Middle frontal gyrus (tissue), 1 donor: ENCODE results near the gene TAS2R30.
"Not testable (repeated sequence)": the region's sequence is repeated elsewhere in the genome, so short reads cannot be mapped to it uniquely, and the experiment has no call there.

Experiments
- DNase-seq: peaks from one replicate; pipeline ENCODE4 v3.0.0-alpha.2; 2015; ENCODE audit warnings: low spot score; ENCODE audit errors: extremely low spot score

The TAS2R30 gene

DNA sequence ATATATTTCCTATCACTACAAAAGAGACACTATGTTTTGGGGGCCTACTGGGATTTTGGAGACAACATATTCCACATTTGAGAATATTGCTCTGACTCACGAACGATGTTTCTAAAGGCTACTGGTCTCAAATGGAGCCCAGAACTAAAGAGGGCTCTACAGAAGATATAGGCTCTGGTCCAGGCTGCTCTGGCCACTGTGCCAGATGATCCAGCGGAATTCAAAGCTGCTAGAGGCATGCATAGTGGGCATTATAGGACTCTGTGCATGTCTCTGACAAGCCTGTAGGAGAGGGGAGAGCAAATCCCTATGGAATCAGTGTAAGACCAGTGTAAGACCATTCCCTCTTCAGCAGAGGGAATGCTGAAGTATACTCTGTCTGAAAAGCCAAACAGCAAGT, 4.1 kb downstream of the TAS2R30 start:
- DNase-seq: no peak

DNA sequence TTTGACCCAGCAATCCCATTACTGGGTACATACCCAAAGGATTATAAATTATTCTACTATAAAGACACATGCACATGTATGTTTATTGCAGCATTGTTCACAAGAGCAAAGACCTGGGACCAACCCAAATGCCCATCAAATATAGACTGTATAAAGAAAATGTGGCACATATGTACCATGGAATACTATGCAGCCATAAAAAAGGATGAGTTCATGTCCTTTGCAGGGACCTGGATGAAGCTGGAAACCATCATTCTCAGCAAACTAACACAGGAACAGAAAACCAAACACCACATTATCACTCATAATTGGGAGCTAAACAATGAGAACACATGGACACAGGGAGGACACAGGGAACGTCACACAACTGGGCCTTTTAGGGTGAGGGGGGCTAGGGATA, 20.3 kb downstream of the TAS2R30 start:
- not testable (repeated sequence) for DNase-seq

DNA sequence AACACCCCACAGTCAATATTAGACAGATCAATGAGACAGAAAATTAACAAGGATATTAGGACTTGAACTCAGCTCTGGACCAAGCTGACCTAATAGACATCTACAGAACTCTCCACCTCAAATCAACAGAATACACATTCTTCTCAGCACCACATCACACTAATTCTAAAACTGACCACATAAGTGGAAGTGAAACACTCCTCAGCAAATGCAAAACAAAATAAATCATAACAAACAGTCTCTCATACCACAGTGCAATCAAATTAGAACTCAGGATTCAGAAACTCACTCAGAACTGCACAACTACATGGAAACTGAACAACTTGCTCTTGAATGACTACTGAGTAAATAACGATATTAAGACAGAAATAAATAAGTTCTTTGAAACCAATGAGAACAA, 23.2 kb downstream of the TAS2R30 start:
- DNase-seq: not testable (repeated sequence)

DNA sequence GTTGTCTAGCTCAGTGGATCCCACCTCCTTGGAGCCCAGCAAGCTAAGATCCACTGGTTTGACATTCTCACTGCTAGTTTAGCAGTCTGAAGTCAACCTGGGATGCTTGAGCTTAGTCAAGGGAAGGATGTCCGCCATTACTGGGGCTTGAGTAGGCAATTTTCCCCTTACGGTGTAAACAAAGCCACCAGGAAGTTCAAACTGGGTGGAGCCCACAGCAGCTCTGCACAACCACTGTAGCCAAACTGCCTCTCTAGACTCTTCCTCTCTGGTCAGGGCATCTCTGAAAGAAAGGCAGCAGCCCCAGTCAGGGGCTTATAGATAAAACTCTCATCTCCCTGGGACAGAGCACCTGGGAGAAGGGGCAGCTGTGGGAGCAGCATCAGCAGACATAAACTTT, 25.6 kb downstream of the TAS2R30 start:
- DNase-seq: no peak

DNA sequence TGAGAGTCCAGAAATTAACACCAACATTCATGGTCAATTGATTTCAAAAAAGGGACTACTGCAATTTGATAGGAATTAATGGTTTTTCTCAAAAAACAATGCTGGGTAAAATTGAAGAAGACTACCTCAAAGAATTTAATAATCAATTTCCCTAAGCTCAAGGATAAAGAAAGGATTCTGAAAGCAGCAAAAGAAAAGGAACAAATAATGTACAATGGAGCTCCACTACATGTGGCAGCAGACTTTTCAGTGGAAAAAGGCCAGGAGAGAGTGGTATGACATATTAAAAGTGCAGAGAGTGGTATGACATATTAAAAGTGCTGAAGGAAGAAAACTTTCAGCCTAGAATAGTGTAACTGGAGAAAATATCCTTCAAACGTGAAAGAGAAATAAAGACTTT, 26.7 kb downstream of the TAS2R30 start:
- no peak for DNase-seq

DNA sequence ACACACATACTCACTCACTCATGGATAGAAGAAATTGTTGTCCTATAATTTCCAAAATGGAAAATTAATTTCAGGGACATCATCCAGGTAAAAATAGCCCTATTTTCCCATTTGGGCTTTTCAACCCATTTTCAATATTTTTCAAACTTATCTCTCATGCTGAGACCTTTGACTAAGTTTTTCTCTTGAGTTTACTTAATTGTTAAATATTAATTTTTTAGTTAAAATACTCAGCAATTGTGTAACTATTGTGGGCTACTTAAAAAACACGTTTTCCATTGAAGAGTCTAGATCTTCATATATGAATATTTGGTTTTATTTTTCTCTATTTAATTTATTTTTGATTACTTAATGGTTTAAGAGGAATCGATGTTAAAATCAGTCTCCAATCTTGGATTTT, 28.2 kb downstream of the TAS2R30 start:
- DNase-seq: no peak

DNA sequence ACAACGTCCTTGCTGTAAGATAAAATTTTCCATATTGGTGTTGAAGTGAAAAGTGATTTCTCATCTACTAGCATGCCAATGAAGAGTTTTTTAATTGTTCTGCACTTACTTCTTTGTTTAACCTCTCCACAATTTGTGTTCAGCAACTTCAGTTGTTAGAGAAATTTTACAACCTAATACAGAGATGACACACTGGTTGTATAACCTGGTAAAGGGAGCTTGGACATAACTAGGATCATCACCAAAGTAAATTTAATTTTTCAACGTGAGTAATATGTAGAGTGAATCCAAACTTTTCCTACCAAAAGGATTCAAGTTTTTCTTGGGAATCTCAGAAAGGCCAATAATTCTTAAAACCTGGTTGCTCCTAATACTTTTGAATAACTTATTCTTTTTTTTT, 28.9 kb downstream of the TAS2R30 start:
- no peak for DNase-seq

DNA sequence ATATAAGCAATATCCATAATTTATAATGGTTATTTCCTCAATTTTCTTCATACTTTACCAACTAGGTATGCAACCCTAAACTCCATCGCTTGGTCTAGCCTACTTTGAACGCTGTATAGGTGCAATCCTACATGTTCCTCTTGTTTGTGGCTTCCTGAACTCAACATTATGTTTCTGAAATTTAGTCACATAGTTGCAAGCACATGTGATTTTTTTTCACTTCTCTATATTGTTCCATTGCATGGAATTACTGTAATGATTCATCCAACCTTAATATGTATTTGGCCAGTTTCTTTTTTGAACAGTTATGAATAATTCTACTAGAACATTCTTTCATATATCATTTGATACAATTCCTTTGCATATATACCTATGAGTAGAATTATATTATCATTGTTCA, 39.5 kb downstream of the TAS2R30 start:
- DNase-seq: not testable (repeated sequence)

DNA sequence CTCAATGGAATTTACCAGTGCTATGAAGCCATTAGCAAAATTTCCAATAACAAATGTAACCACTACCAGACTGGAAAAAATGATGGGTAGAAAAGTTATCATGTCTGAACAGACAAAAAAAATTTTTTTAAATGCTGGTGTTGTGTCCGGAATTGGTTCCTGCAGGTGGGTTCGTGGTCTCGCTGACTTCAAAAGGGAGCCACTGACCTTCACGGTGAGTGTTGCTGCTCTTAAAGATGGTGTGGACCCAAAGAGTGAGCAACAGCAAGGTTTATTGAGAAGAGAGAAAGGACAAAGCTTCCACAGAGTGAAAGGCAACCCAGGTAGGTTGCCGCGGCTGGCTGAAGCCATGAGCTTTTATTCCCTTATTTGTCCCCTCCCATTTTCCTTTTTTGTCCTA, 42.3 kb downstream of the TAS2R30 start, which contains the start of gene TAS2R43:
Gene TAS2R43 (minus strand): TSS at position 186 of the 400 bp plus-strand sequence. CDS start 84 bp downstream, at position 102.
- DNase-seq: no peak

DNA sequence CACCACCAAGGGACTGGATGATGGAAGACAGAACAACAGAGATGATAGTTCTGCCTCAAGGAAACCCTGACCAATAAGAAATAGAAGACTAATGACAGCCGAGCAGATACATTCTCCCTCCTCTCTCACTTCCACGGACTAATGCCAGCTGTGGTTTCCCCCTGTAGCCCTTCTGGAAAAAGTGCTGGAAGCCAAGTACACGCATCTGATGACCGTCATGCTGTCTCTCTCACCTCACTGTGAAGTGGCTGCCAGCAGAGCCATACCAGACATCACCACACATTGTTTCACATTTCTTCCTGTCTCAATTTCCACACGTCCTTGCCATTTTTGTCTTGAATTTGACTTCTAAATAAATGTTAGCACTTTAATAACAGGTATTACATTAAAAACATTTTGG, 45.2 kb downstream of the TAS2R30 start:
- no peak for DNase-seq

DNA sequence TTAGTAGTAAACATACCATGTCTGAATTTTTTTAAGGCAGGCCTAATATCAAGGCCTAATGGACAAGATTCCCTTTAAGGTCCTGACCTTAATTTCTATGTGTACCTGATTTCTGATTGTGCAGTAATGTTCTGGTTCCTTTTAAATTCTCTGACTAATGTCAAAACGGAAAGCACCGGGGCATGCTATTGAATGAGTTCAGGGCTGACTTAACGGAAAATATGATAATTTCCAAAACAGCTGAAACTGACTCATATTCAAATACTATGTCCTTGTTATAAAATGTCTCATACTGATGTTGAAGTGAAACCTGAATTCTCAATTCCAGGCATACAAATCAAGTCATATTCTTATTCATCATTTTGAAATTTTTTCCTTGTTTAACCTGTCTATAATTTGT, 49.0 kb downstream of the TAS2R30 start:
- DNase-seq: no peak
